Fibroblast of skin of abdomen (primary cell): Measurements from ENCODE around the gene GAREM1. TPM values are rescaled to one million over a fixed set of nuclear protein-coding genes. Genes with fewer than 3 reads are reported as not detected.
"Not testable (repeated sequence)": the region's sequence is repeated elsewhere in the genome, so short reads cannot be mapped to it uniquely, and the experiment has no call there.

Source experiments
- DNase-seq: peaks from one replicate; pipeline ENCODE4 v3.0.0-alpha.2; 2013
- polyA plus RNA-seq, 2 experiments: library from polyadenylated mRNA; unstranded; fragments of 120-200 nt; gene quantifications; one replicate each; pipeline ENCODE4 v1.2.1, GENCODE V29; 2013; ENCODE audit not compliant: insufficient read length in 2 of 2

Gene GAREM1
- polyA plus RNA-seq (2013, experiment 1 of 2; ENCODE audit: insufficient read length) = 2.6 TPM
- polyA plus RNA-seq (2013, experiment 2 of 2; ENCODE audit: insufficient read length) = 2.0 TPM

DNA sequence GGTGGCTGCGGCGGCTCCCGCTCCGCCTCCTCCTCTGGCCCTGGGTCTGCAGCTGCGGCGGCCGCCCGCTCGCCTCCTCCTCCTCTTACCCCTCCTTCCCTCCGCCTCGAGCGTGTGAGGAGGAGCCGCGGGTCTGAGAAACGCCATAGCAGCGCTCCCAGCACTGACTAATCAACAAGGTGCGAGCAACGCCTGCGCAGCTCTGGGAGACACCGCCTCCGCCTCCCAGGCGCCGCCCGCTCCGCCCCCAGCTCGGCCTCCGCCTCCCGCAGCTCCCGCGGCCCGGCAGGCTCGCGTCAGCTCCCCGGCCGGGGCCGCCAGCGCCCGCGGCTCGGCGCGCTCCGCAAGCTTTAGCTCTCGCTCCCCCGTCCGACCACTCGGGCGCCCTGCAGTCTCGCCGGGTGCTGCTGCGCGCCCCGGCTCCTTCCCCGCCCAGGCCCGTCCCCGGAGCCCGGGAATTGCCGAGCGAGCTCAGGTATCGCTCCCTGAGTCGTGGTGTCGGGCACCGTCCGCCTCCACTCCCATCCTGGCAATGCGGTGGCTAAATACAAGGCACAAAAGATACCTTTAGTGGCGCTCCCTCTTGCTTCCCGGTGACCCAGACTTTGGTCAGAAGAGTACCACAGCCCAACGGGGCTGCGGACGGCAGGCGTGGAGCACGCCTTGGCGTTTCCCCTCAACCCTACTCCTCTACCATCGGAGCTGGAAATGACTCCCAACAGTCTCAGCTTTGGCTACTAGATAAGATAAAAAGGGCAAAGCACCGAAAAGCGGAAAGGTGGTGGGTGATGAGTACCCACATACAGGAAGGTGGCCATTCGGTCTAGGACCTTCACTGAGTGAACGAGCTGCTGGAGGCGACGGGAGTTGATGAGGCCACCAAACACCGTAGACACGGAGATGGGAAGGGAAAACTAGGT lies at the start of gene GAREM1:
Gene GAREM1 (minus strand): TSS at position 169 of the 920 bp plus-strand sequence. CDS start 454 bp downstream, outside the sequence.
- peak; percentile 99 for DNase-seq

DNA sequence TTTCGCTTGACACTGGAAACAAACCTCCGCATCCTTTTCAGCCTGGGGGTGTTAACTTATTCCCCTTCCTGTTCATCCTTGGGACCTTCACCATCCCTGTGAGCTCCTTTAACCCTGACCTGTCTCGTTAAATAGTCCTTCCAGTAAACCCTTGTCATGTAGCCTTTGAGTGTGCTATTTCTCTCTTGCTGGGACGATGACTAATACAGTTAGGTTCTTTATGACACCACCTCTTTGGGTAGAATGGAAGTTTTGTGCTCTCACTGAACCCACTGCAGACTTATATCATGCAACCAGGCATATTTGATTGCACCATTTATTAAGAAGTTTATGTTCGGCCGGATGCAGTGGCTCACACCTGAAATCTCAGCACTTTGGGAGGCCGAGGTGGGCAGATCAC lies 40.5 kb upstream of the GAREM1 start:
- no peak for DNase-seq

DNA sequence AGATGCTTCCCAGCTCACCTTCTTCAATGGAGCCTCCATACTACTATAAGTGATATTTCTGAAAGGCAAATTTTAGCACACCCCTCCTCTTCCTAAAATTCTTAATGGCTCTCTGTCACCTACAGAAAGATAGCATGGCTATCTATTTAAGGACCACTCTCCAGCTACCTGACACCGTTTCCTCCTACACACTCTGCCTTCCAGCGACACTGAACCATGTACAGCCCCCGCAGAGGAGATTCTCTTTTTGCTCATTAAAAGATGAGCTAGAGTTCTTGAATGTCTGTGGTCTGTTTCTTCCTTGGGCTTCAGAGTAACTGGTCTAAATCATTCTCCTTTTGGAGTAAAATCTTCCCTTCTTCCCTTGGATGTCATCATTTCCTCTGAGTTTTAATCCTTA lies 38.4 kb upstream of the GAREM1 start:
- DNase-seq = no peak

DNA sequence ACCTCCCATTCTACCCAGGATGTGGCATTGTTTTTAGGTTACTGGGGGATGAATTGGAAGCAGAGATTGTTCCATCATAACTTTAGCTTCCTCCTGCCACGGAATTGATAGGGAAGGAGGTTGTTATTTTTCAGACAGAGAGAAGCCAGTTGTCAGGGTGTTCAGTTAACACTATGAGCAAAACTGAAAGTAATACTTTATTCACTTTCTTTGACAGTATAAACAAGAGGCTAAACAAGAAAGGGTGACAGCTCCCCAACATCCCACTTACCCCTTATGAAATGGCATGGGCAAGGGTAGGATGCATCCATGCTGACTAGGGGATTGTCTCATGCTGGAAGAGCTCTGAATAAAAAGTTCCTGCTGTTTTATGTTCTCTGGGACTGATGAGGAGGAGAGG lies 36.4 kb upstream of the GAREM1 start:
- no peak for DNase-seq

DNA sequence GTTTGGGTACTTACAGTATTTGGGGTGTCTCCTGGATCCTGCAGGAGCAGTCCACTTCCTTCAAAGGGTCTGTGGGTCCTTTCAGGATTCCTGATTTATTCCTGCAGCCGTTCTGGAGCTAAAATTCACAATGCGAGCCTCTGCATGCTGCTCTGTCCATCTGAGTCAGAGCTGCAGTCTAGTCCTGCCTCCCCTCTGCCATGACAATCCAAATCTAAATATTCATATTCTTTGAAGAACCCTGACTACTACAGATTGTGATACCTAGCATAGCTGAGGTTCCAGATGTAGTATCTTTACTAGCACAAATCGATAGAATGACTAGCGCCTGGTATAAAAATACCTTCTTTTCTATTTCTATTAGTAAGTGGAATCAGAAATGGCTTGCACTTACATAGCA lies 31.3 kb upstream of the GAREM1 start:
- no peak for DNase-seq

DNA sequence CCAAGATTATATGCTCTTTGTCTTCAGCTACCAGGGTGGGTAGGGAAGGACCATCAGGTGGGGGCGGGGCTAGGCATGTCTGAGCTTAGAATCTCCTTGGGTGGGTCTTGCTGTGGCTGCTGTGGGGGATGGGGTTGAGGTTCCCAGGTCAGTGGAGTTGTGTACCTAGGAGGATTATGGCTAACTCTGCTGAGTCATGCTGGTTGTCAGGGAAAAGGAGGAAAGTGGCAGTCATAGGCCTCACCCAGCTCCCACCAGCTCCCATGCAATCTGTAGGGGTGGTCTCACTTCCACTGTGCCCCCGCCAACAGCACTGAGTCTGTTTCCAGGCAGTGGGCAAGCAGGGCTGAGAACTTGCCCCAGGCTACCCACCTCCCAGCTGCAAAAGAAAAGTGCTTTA lies 30.6 kb upstream of the GAREM1 start:
- DNase-seq = not testable (repeated sequence)

DNA sequence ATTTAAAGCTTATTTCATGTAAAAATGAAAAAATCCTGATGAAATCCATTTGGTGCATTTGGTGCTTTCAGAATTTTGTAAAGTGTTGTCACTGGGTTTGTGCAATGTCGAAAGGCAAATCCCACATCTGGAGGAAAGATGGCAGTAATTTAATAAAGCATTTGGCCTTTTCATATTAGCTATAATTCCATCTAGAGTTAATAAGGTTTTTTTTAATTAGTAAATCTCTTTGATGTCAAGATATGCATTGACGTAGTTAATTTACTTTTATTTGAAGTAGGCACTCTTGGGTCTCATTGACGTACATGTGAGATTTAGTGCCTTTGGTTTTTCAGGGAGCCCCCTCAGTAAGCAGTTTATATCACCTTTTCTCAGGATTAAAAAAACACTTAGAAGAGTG lies 12.3 kb upstream of the GAREM1 start:
- DNase-seq = no peak

DNA sequence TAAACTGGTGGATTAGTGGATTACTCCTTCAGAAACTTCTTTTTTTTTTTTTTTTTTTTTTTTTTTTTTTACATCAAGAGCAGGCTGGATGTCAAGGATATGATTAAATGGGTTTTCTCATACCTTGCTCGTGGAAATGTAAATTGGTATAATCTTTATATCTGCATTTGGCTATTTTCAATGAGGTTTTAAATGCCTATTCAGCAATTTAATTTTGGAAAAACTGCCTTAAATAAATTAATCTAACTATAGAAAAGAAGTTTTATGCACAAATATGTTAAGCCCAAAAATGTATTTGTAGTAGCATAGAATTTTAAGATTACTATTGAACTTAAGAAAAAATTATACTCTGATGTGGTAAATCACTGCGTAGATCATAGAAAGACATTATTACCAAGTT lies 11.4 kb upstream of the GAREM1 start:
- no peak for DNase-seq

DNA sequence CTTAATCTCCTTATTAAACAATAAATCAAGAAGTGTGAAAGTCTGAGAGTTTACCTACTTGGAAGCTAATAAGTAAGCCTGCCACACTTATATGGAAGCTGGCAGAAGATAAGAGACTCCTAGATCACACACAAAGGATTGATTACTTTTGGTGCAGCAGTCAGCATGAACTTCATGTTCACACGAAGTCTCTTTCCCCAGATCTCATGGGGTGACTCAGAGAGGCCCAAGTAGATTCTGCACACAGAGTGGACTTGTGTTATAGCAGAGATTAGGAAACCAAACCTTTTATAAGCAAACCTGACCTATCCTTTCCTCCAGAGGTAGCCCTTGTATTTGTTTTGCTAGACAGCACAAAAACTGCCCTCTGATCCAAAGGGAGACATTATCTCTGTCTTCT lies 9.9 kb upstream of the GAREM1 start:
- DNase-seq = no peak

DNA sequence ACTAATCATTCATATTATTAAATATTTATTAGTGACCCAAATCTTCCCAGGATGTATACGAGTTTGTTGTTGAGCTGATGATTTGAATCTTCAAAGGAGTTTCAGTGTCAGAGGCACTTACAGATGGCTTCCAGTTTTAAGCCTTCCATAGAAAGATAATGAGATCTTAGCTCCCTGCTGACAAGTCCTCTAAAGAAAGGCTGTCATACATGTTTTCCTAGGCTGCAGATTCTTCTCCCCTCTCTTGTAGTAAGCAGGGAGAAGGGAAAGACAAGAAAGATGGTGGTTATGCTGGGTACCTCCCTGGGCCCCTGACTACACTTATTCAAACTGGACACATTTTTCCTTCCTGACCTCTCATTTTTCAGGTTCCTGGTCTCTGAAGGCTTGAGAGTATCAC lies 8.1 kb upstream of the GAREM1 start:
- DNase-seq = no peak

DNA sequence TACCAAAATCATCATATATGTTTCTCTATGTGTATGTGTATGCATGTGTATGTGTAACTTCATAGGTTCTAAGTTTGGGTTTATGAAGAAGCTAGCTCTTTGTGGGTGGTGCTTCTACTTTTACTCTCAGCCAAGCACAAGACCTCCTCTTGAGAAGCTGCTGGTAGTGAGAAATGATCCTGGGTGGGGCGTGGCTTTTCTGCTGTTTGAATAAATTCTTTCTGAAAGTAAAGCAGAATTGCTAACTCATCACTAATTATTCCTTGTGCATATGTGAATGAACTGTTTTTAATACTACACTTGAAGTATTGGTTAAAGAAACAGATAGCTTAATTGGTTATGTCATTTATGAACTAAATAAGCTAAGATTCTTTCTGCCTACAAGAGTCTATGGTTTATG lies 7.6 kb upstream of the GAREM1 start:
- no peak for DNase-seq

DNA sequence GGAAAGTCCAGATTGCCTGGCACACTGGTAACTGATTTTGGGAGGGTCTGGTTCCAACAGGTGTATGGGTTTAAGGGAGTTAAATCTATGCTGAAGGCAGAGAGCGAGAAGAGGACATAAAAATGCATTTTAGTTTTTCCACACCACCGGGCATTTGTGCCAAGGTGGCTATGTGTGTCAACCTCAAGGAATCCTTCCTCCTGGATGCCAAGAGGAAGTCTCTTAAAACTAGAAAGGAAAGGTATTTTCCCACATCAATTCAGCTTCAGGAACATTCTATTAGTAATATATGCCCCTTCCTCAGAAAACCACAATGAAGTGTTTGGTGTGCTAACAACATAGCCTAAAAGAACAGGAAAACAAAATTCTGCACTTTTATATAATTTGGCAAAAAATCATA lies 5.4 kb upstream of the GAREM1 start:
- no peak for DNase-seq

DNA sequence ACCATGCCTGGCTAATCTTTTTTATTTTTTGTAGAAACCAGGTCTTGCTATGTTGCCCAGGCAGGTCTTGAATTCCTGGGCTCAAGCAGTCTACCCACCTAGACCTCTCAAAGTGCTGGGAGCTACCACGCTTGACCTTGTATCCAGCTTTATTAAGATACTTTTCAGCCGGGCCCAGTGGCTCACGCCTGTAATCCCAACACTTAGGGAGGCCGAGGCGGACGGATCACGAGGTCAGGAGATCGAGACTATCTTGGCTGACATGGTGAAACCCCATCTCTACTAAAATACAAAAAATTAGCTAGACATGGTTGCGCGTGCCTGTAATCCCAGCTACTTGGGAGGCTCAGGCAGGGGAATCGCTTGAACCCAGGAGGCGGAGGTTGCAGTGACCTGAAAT lies 4.4 kb upstream of the GAREM1 start:
- not testable (repeated sequence) for DNase-seq

DNA sequence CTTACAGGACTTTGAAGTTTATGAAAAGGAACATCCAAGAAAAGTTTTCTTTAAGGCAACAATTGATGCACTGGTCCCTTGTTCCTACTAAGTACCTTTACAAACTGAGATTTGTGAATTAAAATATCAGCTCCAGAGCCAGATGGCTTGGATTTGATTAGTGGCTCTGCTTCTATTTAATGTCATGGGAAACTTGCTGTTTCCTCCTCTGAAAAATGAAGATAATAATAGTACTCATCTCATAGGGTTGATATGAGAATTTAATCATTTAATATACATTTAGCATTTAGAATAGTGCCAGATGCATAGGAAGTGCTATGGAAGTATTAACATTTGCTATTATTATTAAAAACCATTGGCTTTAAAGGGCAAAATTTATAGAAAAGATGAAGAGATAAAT lies 2.6 kb upstream of the GAREM1 start:
- DNase-seq = no peak

DNA sequence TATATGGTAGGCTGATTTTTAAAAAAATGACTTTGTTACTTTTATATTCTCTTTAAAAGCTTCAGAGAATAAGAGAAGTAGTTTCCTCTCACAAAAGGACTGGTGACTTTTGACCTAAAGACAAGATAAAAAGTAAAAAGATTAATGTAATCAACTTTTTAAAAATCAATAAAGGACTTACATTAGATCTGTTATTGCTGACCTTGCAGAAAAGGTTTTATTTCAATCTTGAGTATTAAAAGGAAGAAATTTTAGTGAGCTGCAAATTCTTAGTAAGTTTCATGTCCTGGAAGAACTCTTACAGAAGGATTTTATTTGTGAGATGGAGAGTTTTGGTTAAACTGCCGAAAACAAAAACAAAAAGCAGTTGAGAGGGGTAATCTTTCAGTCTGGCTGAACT lies 2.2 kb upstream of the GAREM1 start:
- DNase-seq = no peak

DNA sequence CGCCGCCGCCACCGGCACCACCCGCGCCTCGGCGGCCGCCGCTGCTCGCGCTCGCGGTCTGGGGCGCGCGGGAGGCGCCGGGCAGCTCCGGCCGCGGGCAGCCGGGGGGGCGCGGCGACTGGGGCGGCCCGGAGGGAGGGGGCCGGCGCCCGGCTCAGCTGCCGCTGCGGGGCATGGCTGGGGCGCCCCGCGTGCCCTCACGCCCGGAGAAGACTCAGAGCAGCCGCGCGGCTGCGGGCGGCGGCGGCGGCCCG lies 295 bp downstream of the GAREM1 start:
- no peak for DNase-seq

DNA sequence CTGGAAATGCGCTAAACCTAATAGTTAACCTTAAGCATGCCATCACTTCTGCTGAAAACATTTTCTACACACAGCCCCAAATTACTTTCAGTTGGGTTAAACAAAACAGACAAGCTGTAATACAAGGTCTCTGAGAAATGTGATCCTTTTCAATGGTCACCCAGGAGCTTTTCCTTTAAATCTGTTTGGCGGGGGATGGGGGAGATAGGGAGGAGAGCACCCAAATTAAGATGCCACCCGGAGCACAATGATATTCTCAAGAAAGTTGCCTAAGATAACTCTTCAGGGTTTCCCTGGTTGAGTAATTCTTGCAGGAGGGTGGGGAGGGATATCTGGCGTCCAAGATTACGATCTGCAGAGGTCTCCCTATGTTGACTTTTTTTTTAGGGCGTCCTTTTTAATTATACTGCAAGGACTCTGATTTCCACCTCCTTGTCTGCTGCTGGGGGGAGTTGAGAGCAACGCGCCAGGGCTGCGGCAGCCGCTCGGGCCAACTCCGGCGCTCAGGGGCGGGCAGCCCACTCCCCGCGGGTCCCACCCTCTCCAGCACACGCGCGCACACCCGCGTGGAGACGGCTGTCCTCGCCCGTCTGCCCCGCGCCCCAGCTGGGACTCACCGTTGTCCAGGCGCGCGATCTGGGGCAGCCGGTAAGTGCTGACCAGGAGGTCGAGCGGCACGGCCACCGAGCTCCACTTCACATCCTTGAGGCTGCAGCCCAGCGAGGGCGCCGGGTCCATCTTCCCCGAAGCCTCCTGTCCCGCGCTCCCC lies 807 bp downstream of the GAREM1 start:
- DNase-seq = peak; percentile 10

DNA sequence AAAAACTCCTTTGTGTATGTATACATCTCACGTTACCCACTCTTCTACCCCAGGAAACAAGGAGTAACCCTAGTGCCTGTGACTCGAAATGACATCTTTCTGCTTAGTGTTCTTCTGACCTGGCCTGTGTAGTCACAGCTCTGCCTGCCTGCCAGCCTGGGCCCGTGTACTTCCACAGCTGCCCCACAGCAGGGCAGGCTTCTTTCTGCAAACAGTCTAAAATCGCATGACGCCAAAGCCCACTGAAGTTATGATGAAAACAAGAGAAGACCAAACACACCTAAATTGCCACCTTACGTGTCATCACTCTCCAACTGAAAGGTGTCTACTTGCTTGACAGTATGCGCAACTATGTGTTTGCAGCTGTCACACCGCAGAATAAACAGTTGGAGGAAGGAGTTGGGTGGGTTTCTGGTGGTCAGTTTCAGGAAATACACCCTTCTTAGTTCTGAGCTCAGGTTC lies 1.5 kb downstream of the GAREM1 start:
- peak; percentile 4 for DNase-seq

DNA sequence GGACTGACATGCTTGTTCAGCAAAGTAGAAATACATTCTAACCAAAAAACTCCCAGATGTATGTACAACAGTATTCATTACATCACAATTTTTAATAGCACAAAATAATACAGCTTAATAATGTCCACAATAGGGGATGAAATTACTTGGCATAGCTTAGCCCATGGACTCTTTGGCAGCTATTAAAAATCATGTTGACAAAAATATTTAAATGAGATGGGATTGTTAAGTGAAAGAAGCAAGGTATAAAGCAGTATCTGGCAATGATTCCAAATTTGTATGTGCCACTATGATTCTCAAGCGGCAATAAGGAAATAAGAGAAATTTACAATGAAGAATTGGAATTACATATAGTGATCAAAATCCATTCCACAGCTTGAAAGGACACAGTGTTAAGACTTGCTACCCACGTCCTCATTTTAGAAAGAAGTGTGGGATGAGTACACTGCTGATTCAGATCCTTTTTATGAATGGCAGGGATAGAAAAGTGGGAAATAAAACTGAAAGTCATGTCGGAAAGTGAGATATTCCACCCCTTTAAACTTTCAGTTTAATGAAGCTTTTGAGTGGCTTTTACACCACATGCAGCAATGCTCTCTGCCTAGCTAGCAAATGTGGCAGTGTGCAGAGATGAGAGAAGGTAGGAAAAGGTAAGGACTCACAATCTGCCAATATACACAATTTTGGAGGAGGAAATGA lies 2.4 kb downstream of the GAREM1 start:
- no peak for DNase-seq

DNA sequence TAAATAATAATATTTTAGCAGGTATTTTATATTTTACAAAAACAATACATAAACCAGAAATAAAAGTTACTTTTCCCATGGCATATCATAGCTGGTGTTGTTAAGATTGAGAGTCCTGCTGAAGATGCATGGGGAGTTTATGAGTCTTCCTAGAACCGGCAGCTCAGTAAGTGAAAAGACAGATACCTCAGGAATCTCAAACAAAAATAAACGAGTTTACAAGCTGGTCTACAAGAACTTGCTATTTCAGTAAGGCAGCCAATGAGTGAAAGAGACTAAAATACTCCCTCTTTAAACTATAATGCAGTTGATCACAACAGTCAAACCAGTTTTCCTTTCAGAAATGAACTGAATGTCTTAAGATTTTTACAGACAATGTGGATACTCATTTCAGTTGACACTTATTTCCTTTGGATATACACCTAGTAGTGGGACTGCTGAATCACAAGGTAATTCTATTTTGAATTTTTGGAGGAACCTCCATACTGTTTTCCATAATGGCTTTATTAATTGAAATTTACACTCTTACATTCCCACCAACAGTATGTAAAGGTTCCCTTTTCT lies 8.9 kb downstream of the GAREM1 start:
- no peak for DNase-seq

DNA sequence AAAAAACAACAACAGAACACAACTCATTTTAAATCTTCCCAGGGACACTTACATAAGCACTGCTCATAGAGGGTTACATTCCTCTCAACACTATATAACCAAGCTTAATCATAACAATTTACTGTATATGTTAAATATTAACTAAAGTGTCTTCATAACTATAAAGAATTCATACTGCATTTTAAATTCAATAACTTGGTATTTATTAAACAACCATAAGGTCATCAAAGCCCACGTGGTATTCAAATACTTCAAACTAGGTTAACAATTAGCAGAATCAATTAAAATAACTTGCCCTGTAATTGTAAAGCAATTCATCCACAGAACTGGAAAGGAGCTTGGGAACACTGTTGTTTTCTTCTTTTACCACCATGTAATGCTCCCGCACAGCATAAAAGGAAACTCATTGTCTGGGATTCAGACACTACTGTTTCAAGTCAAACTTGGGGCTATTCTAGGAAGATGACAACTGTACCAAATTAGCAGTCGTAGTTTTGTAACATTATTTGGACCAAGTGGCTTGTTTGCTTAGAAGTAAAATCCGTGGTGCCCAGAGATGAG lies 10.4 kb downstream of the GAREM1 start:
- DNase-seq = no peak

DNA sequence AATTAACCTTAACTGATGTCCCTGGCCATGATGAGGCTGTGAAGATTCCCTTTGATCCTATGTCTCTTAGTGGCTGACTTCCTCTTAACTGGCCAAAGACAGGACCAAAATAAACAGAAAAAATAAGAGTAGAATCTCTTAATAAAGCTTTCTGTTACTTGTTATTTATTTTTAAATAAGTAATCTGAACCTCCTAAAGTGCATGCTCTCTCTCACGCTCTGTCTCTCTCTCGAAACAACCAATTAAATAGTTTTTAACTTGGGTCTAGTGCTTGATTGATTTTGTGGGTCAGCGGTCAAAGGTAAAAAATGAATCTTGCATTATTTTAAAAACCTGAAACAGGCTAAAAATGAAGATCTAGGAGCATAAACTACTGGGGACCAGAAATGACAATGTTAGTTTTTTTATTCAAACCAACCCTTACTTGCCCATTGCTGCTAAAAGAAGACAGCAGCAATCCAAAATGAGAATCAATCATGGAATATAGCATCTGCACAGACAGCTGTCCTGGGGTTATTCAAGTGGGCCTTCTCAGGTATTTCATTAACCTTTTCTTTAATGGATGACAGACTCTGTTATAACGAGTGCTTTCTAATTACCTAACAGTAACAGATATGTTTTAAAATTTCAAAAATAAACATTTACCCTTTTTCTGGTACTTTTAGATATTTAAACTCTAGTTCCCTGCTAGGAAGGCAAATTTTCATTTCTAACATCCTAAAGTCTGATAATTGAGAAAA lies 11.2 kb downstream of the GAREM1 start:
- no peak for DNase-seq
